Ovary (tissue), 9 donors: ENCODE measurements around the gene HJURP. TPM values are rescaled to one million over a fixed set of nuclear protein-coding genes. Genes with fewer than 3 reads are reported as not detected.

Experiments
- DNase-seq, 5 donors: peaks; one replicate each; pipeline ENCODE4 v3.0.0-alpha.2; 2019 to 2020
- H3K27ac ChIP-seq, 2 donors: fragments of 200-600 bp; one replicate each; pipeline versions ENCODE4 v1.5.1 to v1.8.0; 2019 to 2022
- H3K27me3 ChIP-seq: fragments of 200-600 bp; one replicate; pipeline ENCODE4 v1.8.0; 2022
- H3K36me3 ChIP-seq: fragments of 200-600 bp; sonication (generic); one replicate; pipeline ENCODE4 v1.5.1; 2019
- H3K4me1 ChIP-seq: one replicate; pipeline ENCODE4 v1.8.1; 2013; ENCODE audit warnings: mild to moderate bottlenecking, moderate library complexity; ENCODE audit not compliant: insufficient read depth
- H3K4me3 ChIP-seq: fragments of 200-600 bp; sonication (generic); one replicate; pipeline ENCODE4 v1.5.1; 2017
- H3K9me3 ChIP-seq, 2 donors: fragments of 200-600 bp in 1 of 2; sonication (generic) in 1 of 2; one replicate each; pipeline versions ENCODE4 v1.5.1 to v1.8.1; 2013 to 2019; ENCODE audit warnings: mild to moderate bottlenecking in 1 of 2, moderate library complexity in 1 of 2
- EP300 ChIP-seq: sonication (generic); formaldehyde crosslinking; IDR thresholded peaks from one replicate; pipeline ENCODE4 v1.6.1; 2017; ENCODE audit warnings: antibody characterized with exemption
- POLR2A ChIP-seq: fragments of 450-650 bp; IDR thresholded peaks from one replicate; pipeline ENCODE4 v1.6.1; 2017; ENCODE audit warnings: antibody characterized with exemption, mild to moderate bottlenecking, moderate library complexity
- WGBS, 3 donors: extraction: QIAGEN DNeasy Blood & Tissue Kit in 1 of 3; methylation state at CpG; one replicate each; pipeline versions ENCODE4 v1.1.5 to v1.1.7; 2013 to 2017; 5-methylcytosine and 5-hydroxymethylcytosine counted together
- intact Hi-C, 4 donors: fragments of 100-400 bp; cut with DNase I; formaldehyde crosslinking; loops; one replicate each; pipeline versions ENCODE4 v1.11.0 to v1.15.1; 2022 to 2023
- polyA plus RNA-seq, 2 donors: library from polyadenylated mRNA; stranded (reverse); fragments of 200-250 nt in 1 of 2; fragments of 350-450 nt in 1 of 2; fragmentation: Illumina TruSeq in 1 of 2; extraction: RNeasy Lipid Tissue Mini Kit (QIAGEN cat#74804) in 1 of 2; gene quantifications; one replicate each; pipeline ENCODE4 v1.2.3, GENCODE V29; 2013 to 2014
- total RNA-seq, 7 donors: library from RNA; depleted of rRNA in 2 of 7; stranded (reverse); fragments of >200 nt in 2 of 7; fragmentation: NEBNext Ultra II Directional in 3 of 7; extraction: Animal tissue kit (Norgen Biotek cat#: 25700) in 3 of 7; gene quantifications; one replicate each; pipeline versions ENCODE4 v1.1.0 to v1.2.4, GENCODE V29; 2016 to 2023
- TF ChIP-seq, protein P1 (sequence below), 3 donors: fragments of 450-650 bp in 2 of 3; fragments of 200-600 bp in 1 of 3; IDR thresholded peaks; one replicate each; pipeline versions ENCODE4 v1.5.1 to v1.8.0; 2016 to 2022; ENCODE audit warnings: antibody characterized with exemption in 3 of 3, mild to moderate bottlenecking in 1 of 3
- donor health status: DM: no; HTN: no; CAD: no; lungs with moderate emphysema.
- donor health status: DM: no; HTN: no; CAD: no.
- donor health status: Bipolar disorder and iron deficiency.
- donor health status: DM: yes; HTN: yes; CAD: no.
- donor health status: DM: no; HTN: no; CAD: no.
- donor health status: DM: yes; HTN: yes; CAD: no.

HJURP gene
- total and polyA plus RNA-seq, 9 donors = 0.07 to 1.5 (median 0.94) TPM; not detected in 4

- DNase-seq = no peak
- WGBS, 3 donors = 87 to 92% (median 92%) methylated on average over 19 to 21 of the region's 21 CpGs
- Histone ChIP-seq H3K4me3 (no peak overlapping the region), H3K36me3 (no peaks in the 10 kb centered on the region), H3K27ac (no peak overlapping the region), H3K27me3 (no peaks in the 10 kb centered on the region), H3K9me3 (no peaks in the 10 kb centered on the region), H3K4me1 (no peaks in the 10 kb centered on the region)
- intact Hi-C loops = no loop called here
- TF ChIP-seq POLR2A = no peak
- TF ChIP-seq, protein P1, sequence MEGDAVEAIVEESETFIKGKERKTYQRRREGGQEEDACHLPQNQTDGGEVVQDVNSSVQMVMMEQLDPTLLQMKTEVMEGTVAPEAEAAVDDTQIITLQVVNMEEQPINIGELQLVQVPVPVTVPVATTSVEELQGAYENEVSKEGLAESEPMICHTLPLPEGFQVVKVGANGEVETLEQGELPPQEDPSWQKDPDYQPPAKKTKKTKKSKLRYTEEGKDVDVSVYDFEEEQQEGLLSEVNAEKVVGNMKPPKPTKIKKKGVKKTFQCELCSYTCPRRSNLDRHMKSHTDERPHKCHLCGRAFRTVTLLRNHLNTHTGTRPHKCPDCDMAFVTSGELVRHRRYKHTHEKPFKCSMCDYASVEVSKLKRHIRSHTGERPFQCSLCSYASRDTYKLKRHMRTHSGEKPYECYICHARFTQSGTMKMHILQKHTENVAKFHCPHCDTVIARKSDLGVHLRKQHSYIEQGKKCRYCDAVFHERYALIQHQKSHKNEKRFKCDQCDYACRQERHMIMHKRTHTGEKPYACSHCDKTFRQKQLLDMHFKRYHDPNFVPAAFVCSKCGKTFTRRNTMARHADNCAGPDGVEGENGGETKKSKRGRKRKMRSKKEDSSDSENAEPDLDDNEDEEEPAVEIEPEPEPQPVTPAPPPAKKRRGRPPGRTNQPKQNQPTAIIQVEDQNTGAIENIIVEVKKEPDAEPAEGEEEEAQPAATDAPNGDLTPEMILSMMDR (IDR thresholded peaks at IDR 0.05) = no peak
- no peak for TF ChIP-seq EP300
Observed at GRCh38 chr2:233822101-233822771, 32.1 kb downstream of the HJURP start.

DNA sequence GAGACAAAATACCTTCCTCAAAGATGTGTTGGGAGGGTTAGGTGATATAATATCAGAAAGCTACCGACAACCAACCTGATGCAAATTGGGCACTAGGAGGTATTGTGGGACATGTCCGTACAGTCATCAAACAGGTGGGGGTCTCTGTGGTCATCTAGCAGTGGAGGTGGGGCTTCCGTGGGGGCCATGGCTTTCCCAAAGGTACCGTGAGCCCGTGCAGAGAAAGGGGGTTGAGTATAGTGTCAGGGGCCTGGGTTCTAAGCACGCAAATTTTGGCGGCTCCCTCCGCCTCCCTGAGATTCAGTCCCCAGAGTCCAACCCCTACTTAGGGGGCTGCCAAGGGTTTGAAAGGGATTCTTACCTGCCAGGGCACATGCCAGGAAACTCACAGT lies 32.6 kb downstream of the HJURP start:
- Histone ChIP-seq H3K36me3 (no peaks in the 10 kb centered on the region), H3K4me3 (no peak overlapping the region), H3K9me3 (no peaks in the 10 kb centered on the region), H3K27me3 (no peaks in the 10 kb centered on the region), H3K4me1 (no peaks in the 10 kb centered on the region), H3K27ac (no peak overlapping the region)
- DNase-seq = no peak
- WGBS, 3 donors = 87 to 92% (median 88%) methylated on average over 8 of the region's 8 CpGs
- intact Hi-C loops = no loop called here
- TF ChIP-seq EP300 = no peak
- no peak for TF ChIP-seq POLR2A
- TF ChIP-seq, protein P1 (IDR thresholded peaks at IDR 0.05) = no peak

- Histone ChIP-seq H3K4me3 (no peak overlapping the region), H3K27ac (no peak overlapping the region), H3K9me3 (no peaks in the 10 kb centered on the region), H3K36me3 (no peaks in the 10 kb centered on the region), H3K27me3 (no peaks in the 10 kb centered on the region), H3K4me1 (no peaks in the 10 kb centered on the region)
- TF ChIP-seq EP300 (no peak), POLR2A (no peak)
- TF ChIP-seq, protein P1 (IDR thresholded peaks at IDR 0.05) = no peak
- 86 to 93% (median 89%) methylated on average over 3 of the region's 3 CpGs for WGBS, 3 donors
- intact Hi-C loops = no loop called here
- no peak for DNase-seq
Observed at GRCh38 chr2:233821196-233821595, 33.1 kb downstream of the HJURP start.

DNA sequence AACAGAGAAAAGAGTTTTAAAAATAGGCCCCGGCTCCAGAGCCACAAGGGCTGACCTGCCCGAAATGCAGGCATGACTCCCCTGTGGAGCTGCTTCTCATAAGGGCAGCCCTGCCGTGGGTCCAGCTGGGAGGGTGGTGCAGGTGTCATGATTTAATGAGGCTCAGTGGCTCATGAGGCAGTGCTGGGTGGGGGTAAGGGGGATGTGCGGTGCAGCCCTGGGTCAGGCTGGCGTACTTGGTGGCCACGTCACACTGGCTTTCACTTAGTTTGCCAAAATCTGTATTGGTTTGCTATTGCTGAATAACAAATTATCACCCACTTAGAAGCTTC lies 33.6 kb downstream of the HJURP start:
- intact Hi-C loops = no loop called here
- Histone ChIP-seq H3K27ac (no peak overlapping the region), H3K36me3 (no peaks in the 10 kb centered on the region), H3K9me3 (no peaks in the 10 kb centered on the region), H3K4me3 (no peak overlapping the region), H3K27me3 (no peaks in the 10 kb centered on the region), H3K4me1 (no peaks in the 10 kb centered on the region)
- no peak for DNase-seq
- TF ChIP-seq EP300 (no peak), POLR2A (no peak)
- TF ChIP-seq, protein P1 (IDR thresholded peaks at IDR 0.05) = no peak
- WGBS, 3 donors = 75 to 77% (median 75%) methylated on average over 6 of the region's 6 CpGs
